WTC11 (cell line): ENCODE data around the gene CD163L1. TPM values are rescaled to one million over a fixed set of nuclear protein-coding genes. Genes with fewer than 3 reads are reported as not detected.

ENCODE experiments used
- ATAC-seq: fragments of 200-7000 bp; cut with Tn5 transposase; 2 replicates; pipeline ENCODE4 v1.10.0; 2021; ENCODE audit warnings: mild to moderate bottlenecking, moderate library complexity
- CTCF ChIA-PET: fragments of 300-600 bp; sonication (Branson Sonifier 250); formaldehyde crosslinking; loops from one replicate; lab custom pipeline; 2021; ENCODE audit warnings: antibody characterized with exemption; lab: Charles Lee
- POLR2A ChIA-PET: fragments of 350-600 bp; sonication (Branson Sonifier 250); formaldehyde crosslinking; loops from one replicate; lab custom pipeline; 2021; ENCODE audit warnings: antibody characterized with exemption; lab: Charles Lee
- DNase-seq: peaks from one replicate; pipeline ENCODE4 v3.0.0; 2021; ENCODE audit warnings: low spot score
- H3K27ac Mint-ChIP-seq: 2 replicates; pipeline ENCODE4 v1.8.0; 2021; ENCODE audit warnings: mixed read lengths
- H3K27me3 Mint-ChIP-seq: 2 replicates; pipeline ENCODE4 v1.8.0; 2021; ENCODE audit warnings: low read depth, mild to moderate bottlenecking, moderate library complexity, mixed read lengths
- H3K36me3 Mint-ChIP-seq: 2 replicates; pipeline ENCODE4 v1.8.0; 2021; ENCODE audit warnings: mixed read lengths
- H3K4me1 Mint-ChIP-seq: 2 replicates; pipeline ENCODE4 v1.8.0; 2022; ENCODE audit warnings: mixed read lengths
- H3K4me3 Mint-ChIP-seq: 2 replicates; pipeline ENCODE4 v1.8.0; 2021; ENCODE audit warnings: mild to moderate bottlenecking, moderate library complexity, mixed read lengths
- H3K9me3 Mint-ChIP-seq: 2 replicates; pipeline ENCODE4 v1.8.0; 2021; ENCODE audit warnings: mixed read lengths
- CREB1 ChIP-seq: sonication (generic); formaldehyde crosslinking; IDR thresholded peaks from 2 replicates; pipeline ENCODE4 v1.8.0; 2023; ENCODE audit warnings: mild to moderate bottlenecking, missing genetic modification reagents
- CREM ChIP-seq: sonication (generic); formaldehyde crosslinking; IDR thresholded peaks from 2 replicates; pipeline ENCODE4 v1.8.1; 2022; ENCODE audit warnings: mild to moderate bottlenecking, missing genetic modification reagents, moderate library complexity
- ESRRA ChIP-seq: sonication (generic); formaldehyde crosslinking; IDR thresholded peaks from 2 replicates; pipeline ENCODE4 v1.8.1; 2022; ENCODE audit warnings: mild to moderate bottlenecking, missing genetic modification reagents, borderline replicate concordance
- FOXJ3 ChIP-seq: sonication (generic); formaldehyde crosslinking; IDR thresholded peaks from 2 replicates; pipeline ENCODE4 v1.9.0; 2021; ENCODE audit warnings: missing genetic modification reagents, mild to moderate bottlenecking, borderline replicate concordance
- HMGA2 ChIP-seq: fragments of 250-450 bp; sonication (Bioruptor Pico); IDR thresholded peaks from 2 replicates; pipeline ENCODE4 v1.4.0; 2021; ENCODE audit warnings: mild to moderate bottlenecking, moderate library complexity
- MXD4 ChIP-seq: fragments of 250-450 bp; sonication (Bioruptor Pico); IDR thresholded peaks from 2 replicates; pipeline ENCODE4 v1.8.0; 2021; ENCODE audit warnings: mild to moderate bottlenecking, moderate library complexity, borderline replicate concordance
- NR3C1 ChIP-seq: sonication (generic); formaldehyde crosslinking; conservative IDR thresholded peaks from 2 replicates; pipeline ENCODE4 v1.8.1; 2023; ENCODE audit warnings: low read depth, mild to moderate bottlenecking, missing genetic modification reagents
- RORB ChIP-seq: fragments of 250-450 bp; sonication (Bioruptor Pico); IDR thresholded peaks from 2 replicates; pipeline ENCODE4 v1.9.0; 2021; ENCODE audit warnings: mild to moderate bottlenecking
- TCF7 ChIP-seq: sonication (generic); formaldehyde crosslinking; IDR thresholded peaks from 2 replicates; pipeline ENCODE4 v1.8.0; 2022; ENCODE audit warnings: mild to moderate bottlenecking, low read depth, missing genetic modification reagents, moderate library complexity
- TEAD4 ChIP-seq: sonication (generic); formaldehyde crosslinking; IDR thresholded peaks from 2 replicates; pipeline ENCODE4 v1.8.0; 2022; ENCODE audit warnings: mild to moderate bottlenecking, missing genetic modification reagents
- ZNF232 ChIP-seq: sonication (generic); formaldehyde crosslinking; IDR thresholded peaks from 2 replicates; pipeline ENCODE4 v1.8.0; 2022; ENCODE audit warnings: mild to moderate bottlenecking, missing genetic modification reagents
- ZNF317 ChIP-seq: sonication (generic); formaldehyde crosslinking; IDR thresholded peaks from 2 replicates; pipeline ENCODE4 v1.8.1; 2023; ENCODE audit warnings: low read depth, mild to moderate bottlenecking, moderate library complexity, missing genetic modification reagents, borderline replicate concordance
- ZNF396 ChIP-seq: fragments of 250-450 bp; sonication (Bioruptor Pico); IDR thresholded peaks from 2 replicates; pipeline ENCODE4 v1.8.0; 2021; ENCODE audit warnings: mild to moderate bottlenecking, moderate library complexity, borderline replicate concordance
- ZNF423 ChIP-seq: fragments of 250-450 bp; sonication (Bioruptor Pico); IDR thresholded peaks from 2 replicates; pipeline ENCODE4 v2.1.2; 2022; ENCODE audit warnings: mild to moderate bottlenecking, moderate library complexity
- ZNF671 ChIP-seq: fragments of 250-450 bp; sonication (Bioruptor Pico); IDR thresholded peaks from 2 replicates; pipeline ENCODE4 v1.8.0; 2021; ENCODE audit warnings: mild to moderate bottlenecking
- total RNA-seq: library from RNA; stranded (reverse); gene quantifications from 3 replicates; pipeline ENCODE4 v1.2.3, GENCODE V29; 2021
- TF ChIP-seq, protein P1 (sequence below): sonication (generic); formaldehyde crosslinking; IDR thresholded peaks from 2 replicates; pipeline ENCODE4 v1.8.0; 2022; ENCODE audit warnings: mild to moderate bottlenecking, missing genetic modification reagents
- TF ChIP-seq, protein P2 (sequence below): sonication (generic); formaldehyde crosslinking; IDR thresholded peaks from 2 replicates; pipeline ENCODE4 v1.8.1; 2023; ENCODE audit warnings: mild to moderate bottlenecking, missing genetic modification reagents
- TF ChIP-seq, protein P3 (sequence below): sonication (generic); formaldehyde crosslinking; IDR thresholded peaks from 2 replicates; pipeline ENCODE4 v1.8.1; 2022; ENCODE audit warnings: low read depth, mild to moderate bottlenecking, moderate library complexity, missing genetic modification reagents, borderline replicate concordance
- TF ChIP-seq, protein P4 (sequence below): fragments of 250-450 bp; sonication (Bioruptor Pico); IDR thresholded peaks from 2 replicates; pipeline ENCODE4 v1.9.0; 2021; ENCODE audit warnings: mild to moderate bottlenecking, borderline replicate concordance
- TF ChIP-seq, protein P5 (sequence below): sonication (generic); formaldehyde crosslinking; IDR thresholded peaks from 2 replicates; pipeline ENCODE4 v1.8.1; 2023; ENCODE audit warnings: mild to moderate bottlenecking, missing genetic modification reagents, borderline replicate concordance

CD163L1 gene
- total RNA-seq, 1 experiment from 2014 or later: 0.26 TPM

DNA sequence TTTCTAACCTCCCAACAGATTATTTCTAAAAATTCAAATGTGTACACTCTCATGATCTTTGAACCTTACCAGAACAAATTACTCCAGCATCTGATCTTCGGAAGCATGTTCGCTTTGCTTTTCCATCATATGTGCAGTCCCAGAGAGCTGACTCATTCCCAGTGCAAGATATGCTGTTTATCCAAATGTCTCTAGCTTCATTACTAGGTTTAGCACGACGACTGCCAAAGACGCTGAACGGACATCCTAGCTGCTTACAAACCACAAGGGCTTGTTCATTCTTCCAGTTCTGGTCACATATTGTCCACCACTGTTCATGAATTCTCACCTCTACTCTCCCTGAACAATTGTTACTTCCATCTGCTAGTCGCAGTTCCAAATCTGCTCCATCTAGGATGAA, 40.5 kb downstream of the CD163L1 start (continued):
- TF ChIP-seq ESRRA (no peak), MXD4 (CRISPR knock-in tag) (no peak), ZNF396 (no peak), ZNF423 (CRISPR knock-in tag) (no peak)
- TF ChIP-seq, protein P1, sequence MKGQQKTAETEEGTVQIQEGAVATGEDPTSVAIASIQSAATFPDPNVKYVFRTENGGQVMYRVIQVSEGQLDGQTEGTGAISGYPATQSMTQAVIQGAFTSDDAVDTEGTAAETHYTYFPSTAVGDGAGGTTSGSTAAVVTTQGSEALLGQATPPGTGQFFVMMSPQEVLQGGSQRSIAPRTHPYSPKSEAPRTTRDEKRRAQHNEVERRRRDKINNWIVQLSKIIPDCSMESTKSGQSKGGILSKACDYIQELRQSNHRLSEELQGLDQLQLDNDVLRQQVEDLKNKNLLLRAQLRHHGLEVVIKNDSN (CRISPR knock-in tag): no peak

DNA sequence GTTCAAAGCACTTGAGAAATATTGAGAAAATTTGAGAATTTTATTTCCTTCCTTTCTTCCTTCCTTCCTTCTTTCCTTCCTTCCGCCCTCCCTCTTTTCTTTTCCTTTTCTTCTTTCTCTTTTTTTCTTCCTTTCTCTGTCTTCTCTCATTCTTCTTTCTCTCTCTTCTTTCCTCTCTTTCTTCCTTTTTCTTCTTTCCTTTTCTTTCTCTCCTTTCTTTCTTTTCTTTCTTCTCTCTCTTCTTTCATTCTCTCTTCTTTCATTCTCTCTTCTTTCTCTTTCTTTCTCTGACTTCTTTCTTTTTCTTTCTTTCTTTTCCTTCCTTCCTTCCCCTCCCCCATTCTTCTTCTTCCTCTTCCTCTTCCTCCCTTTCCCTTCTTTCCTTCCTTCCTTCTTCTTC, 44.9 kb downstream of the CD163L1 start:
- ATAC-seq: no peak
- no peaks in the 10 kb centered on the region for H3K27me3 Mint-ChIP-seq
- DNase-seq: no peak
- H3K9me3 Mint-ChIP-seq: peaks cover 8% of the 10 kb centered on the region
- H3K4me3 Mint-ChIP-seq: no peak overlapping the region
- no peak overlapping the region for H3K27ac Mint-ChIP-seq
- ChIA-PET CTCF (no interaction called here), POLR2A (no interaction called here)
- H3K36me3 Mint-ChIP-seq: no peaks in the 10 kb centered on the region
- TF ChIP-seq CREB1 (CRISPR knock-in tag): no peak
- TF ChIP-seq ZNF671 (CRISPR knock-in tag): no peak
- TF ChIP-seq, protein P2, sequence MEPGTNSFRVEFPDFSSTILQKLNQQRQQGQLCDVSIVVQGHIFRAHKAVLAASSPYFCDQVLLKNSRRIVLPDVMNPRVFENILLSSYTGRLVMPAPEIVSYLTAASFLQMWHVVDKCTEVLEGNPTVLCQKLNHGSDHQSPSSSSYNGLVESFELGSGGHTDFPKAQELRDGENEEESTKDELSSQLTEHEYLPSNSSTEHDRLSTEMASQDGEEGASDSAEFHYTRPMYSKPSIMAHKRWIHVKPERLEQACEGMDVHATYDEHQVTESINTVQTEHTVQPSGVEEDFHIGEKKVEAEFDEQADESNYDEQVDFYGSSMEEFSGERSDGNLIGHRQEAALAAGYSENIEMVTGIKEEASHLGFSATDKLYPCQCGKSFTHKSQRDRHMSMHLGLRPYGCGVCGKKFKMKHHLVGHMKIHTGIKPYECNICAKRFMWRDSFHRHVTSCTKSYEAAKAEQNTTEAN (CRISPR knock-in tag): no peak
- TF ChIP-seq MXD4 (CRISPR knock-in tag): no peak
- no peak for TF ChIP-seq TEAD4
- TF ChIP-seq, protein P3, sequence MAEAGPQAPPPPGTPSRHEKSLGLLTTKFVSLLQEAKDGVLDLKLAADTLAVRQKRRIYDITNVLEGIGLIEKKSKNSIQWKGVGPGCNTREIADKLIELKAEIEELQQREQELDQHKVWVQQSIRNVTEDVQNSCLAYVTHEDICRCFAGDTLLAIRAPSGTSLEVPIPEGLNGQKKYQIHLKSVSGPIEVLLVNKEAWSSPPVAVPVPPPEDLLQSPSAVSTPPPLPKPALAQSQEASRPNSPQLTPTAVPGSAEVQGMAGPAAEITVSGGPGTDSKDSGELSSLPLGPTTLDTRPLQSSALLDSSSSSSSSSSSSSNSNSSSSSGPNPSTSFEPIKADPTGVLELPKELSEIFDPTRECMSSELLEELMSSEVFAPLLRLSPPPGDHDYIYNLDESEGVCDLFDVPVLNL (CRISPR knock-in tag): no peak
- no peak for TF ChIP-seq ZNF232 (CRISPR knock-in tag)
- no peak for TF ChIP-seq TCF7
- no peak for TF ChIP-seq HMGA2 (CRISPR knock-in tag)
- TF ChIP-seq CREM (CRISPR knock-in tag): no peak
- no peaks in the 10 kb centered on the region for H3K4me1 Mint-ChIP-seq

DNA sequence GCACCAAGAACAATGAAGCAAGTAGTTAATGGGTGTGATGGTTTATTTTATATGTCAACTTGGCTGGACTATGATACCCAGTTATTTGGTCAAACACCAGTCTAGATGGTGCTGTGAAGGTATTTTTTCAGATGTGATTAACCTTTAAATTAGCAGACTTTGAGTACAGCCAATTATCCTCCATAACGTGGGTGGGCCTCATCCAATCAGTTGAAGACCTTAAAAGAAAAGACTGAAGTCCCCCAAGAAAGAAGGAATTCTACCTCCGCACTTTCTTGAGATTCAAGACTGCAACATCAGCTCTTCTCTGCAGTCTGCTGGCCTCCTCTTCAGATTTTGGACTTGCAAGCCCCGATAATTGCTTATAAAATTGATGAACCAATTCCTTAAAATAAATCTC, 47.5 kb downstream of the CD163L1 start:
- H3K36me3 Mint-ChIP-seq: peaks cover 4% of the 10 kb centered on the region; the same call in 1 of the 2 replicates
- H3K4me1 Mint-ChIP-seq: no peaks in the 10 kb centered on the region
- H3K27me3 Mint-ChIP-seq: peaks cover 5% of the 10 kb centered on the region
- no peak overlapping the region for H3K27ac Mint-ChIP-seq
- ATAC-seq (no peak), DNase-seq (no peak)
- CTCF ChIA-PET: no interaction called here
- POLR2A ChIA-PET: no interaction called here
- peaks cover 23% of the 10 kb centered on the region for H3K9me3 Mint-ChIP-seq
- no peak overlapping the region for H3K4me3 Mint-ChIP-seq
- TF ChIP-seq NR3C1 (CRISPR knock-in tag) (no peak), ZNF317 (CRISPR knock-in tag) (no peak), RORB (CRISPR knock-in tag) (no peak), FOXJ3 (no peak)
- TF ChIP-seq, protein P4, sequence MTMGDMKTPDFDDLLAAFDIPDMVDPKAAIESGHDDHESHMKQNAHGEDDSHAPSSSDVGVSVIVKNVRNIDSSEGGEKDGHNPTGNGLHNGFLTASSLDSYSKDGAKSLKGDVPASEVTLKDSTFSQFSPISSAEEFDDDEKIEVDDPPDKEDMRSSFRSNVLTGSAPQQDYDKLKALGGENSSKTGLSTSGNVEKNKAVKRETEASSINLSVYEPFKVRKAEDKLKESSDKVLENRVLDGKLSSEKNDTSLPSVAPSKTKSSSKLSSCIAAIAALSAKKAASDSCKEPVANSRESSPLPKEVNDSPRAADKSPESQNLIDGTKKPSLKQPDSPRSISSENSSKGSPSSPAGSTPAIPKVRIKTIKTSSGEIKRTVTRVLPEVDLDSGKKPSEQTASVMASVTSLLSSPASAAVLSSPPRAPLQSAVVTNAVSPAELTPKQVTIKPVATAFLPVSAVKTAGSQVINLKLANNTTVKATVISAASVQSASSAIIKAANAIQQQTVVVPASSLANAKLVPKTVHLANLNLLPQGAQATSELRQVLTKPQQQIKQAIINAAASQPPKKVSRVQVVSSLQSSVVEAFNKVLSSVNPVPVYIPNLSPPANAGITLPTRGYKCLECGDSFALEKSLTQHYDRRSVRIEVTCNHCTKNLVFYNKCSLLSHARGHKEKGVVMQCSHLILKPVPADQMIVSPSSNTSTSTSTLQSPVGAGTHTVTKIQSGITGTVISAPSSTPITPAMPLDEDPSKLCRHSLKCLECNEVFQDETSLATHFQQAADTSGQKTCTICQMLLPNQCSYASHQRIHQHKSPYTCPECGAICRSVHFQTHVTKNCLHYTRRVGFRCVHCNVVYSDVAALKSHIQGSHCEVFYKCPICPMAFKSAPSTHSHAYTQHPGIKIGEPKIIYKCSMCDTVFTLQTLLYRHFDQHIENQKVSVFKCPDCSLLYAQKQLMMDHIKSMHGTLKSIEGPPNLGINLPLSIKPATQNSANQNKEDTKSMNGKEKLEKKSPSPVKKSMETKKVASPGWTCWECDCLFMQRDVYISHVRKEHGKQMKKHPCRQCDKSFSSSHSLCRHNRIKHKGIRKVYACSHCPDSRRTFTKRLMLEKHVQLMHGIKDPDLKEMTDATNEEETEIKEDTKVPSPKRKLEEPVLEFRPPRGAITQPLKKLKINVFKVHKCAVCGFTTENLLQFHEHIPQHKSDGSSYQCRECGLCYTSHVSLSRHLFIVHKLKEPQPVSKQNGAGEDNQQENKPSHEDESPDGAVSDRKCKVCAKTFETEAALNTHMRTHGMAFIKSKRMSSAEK (CRISPR knock-in tag): no peak
- TF ChIP-seq, protein P5, sequence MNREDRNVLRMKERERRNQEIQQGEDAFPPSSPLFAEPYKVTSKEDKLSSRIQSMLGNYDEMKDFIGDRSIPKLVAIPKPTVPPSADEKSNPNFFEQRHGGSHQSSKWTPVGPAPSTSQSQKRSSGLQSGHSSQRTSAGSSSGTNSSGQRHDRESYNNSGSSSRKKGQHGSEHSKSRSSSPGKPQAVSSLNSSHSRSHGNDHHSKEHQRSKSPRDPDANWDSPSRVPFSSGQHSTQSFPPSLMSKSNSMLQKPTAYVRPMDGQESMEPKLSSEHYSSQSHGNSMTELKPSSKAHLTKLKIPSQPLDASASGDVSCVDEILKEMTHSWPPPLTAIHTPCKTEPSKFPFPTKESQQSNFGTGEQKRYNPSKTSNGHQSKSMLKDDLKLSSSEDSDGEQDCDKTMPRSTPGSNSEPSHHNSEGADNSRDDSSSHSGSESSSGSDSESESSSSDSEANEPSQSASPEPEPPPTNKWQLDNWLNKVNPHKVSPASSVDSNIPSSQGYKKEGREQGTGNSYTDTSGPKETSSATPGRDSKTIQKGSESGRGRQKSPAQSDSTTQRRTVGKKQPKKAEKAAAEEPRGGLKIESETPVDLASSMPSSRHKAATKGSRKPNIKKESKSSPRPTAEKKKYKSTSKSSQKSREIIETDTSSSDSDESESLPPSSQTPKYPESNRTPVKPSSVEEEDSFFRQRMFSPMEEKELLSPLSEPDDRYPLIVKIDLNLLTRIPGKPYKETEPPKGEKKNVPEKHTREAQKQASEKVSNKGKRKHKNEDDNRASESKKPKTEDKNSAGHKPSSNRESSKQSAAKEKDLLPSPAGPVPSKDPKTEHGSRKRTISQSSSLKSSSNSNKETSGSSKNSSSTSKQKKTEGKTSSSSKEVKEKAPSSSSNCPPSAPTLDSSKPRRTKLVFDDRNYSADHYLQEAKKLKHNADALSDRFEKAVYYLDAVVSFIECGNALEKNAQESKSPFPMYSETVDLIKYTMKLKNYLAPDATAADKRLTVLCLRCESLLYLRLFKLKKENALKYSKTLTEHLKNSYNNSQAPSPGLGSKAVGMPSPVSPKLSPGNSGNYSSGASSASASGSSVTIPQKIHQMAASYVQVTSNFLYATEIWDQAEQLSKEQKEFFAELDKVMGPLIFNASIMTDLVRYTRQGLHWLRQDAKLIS (CRISPR knock-in tag): no peak
